ENCODE measurements around the gene NEK3. TPM values are rescaled to one million over a fixed set of nuclear protein-coding genes. Genes with fewer than 3 reads are reported as not detected.
"Not testable (repeated sequence)": the region's sequence is repeated elsewhere in the genome, so short reads cannot be mapped to it uniquely, and the experiment has no call there.

The NEK3 gene
- polyA plus RNA-seq, 1 experiment: 4.8 TPM

GRCh38 chr13:52169839-52170238 lies 10.4 kb upstream of the NEK3 start:
- Histone ChIP-seq H3K36me3 (ENCODE audit: control insufficient read depth, insufficient read depth, low read length) (0 out of 2 replicates have a peak, but pooled peaks cover 2% of the 10 kb centered on the region), H3K4me3 (ENCODE audit: low read depth, low read length) (no peak overlapping the region), H3K27me3 (ENCODE audit: control insufficient read depth, insufficient read depth, low read length) (no peaks in the 10 kb centered on the region)
- no peak for TF ChIP-seq CTCF (IDR thresholded peaks at IDR 0.05; ENCODE audit: insufficient read depth, low read depth, low read length)
- CTCF ChIA-PET: interaction anchor here (1.3 kb wide), 1 partner anchor 24 kb away, joined by 3 read pairs; no protein-coding TSS in a partner anchor
- POLR2A ChIA-PET: no interaction called here
- no peak for DNase-seq (ENCODE audit: low read depth)

DNA sequence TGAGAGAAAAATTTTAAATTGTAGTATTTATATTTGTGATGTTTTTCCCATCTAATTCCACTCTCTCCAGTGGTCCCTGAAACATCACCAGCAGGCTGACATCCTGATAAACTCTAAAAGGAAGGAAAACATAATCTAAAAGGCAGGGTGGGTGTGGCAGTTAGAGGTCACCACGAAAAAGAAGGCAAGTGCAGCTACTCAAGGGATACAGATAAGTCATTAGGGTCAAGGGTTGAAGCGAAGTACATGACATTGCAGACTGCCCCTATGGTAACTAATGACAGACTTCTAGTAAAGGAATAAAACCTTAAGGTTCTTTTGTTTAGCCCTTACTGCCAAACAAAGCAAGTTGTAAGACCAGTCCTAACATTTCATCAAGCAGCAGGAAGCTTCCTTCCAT lies 6.0 kb upstream of the NEK3 start:
- no peak for DNase-seq (ENCODE audit: low read depth)

GRCh38 chr13:52164989-52165388 lies 5.6 kb upstream of the NEK3 start:
- TF ChIP-seq CTCF (IDR thresholded peaks at IDR 0.05; ENCODE audit: insufficient read depth, low read depth, low read length): no peak
- Histone ChIP-seq H3K4me3 (ENCODE audit: low read depth, low read length) (no peak overlapping the region), H3K36me3 (ENCODE audit: control insufficient read depth, insufficient read depth, low read length) (0 out of 2 replicates have a peak, but pooled peaks cover 2% of the 10 kb centered on the region), H3K27me3 (ENCODE audit: control insufficient read depth, insufficient read depth, low read length) (no peaks in the 10 kb centered on the region)
- ChIA-PET POLR2A (no interaction called here), CTCF (interaction anchor here (1.1 kb wide), 1 partner anchor 10 kb away, joined by 3 read pairs; no protein-coding TSS in a partner anchor)
- DNase-seq (ENCODE audit: low read depth): no peak

More for the DNA sequence above, 6.0 kb upstream of the NEK3 start:
- TF ChIP-seq CTCF (IDR thresholded peaks at IDR 0.05; ENCODE audit: insufficient read depth, low read depth, low read length): no peak
- Histone ChIP-seq H3K4me3 (ENCODE audit: low read depth, low read length) (no peak overlapping the region), H3K36me3 (ENCODE audit: control insufficient read depth, insufficient read depth, low read length) (0 out of 2 replicates have a peak, but pooled peaks cover 2% of the 10 kb centered on the region), H3K27me3 (ENCODE audit: control insufficient read depth, insufficient read depth, low read length) (no peaks in the 10 kb centered on the region)
- ChIA-PET POLR2A (no interaction called here), CTCF (interaction anchor here (1.1 kb wide), 1 partner anchor 9 kb away, joined by 3 read pairs; no protein-coding TSS in a partner anchor)

- CTCF ChIA-PET: not testable (repeated sequence)
- POLR2A ChIA-PET: interaction anchor here (0.6 kb wide), 1 partner anchor 20 kb away, joined by 3 read pairs; no protein-coding TSS in a partner anchor
Measured at GRCh38 chr13:52163878-52164277, 4.5 kb upstream of the NEK3 start.

GRCh38 chr13:52162279-52163101 lies 3.1 kb upstream of the NEK3 start:
- Histone ChIP-seq H3K27me3 (ENCODE audit: control insufficient read depth, insufficient read depth, low read length) (no peaks in the 10 kb centered on the region), H3K36me3 (ENCODE audit: control insufficient read depth, insufficient read depth, low read length) (no peaks in the 10 kb centered on the region), H3K4me3 (ENCODE audit: low read depth, low read length) (no peak overlapping the region)
- TF ChIP-seq CTCF (IDR thresholded peaks at IDR 0.05; ENCODE audit: insufficient read depth, low read depth, low read length): no peak
- ChIA-PET CTCF (interaction anchor here (0.7 kb wide), 1 partner anchor 317 kb away, joined by 3 read pairs; no protein-coding TSS in a partner anchor), POLR2A (interaction anchor here (0.6 kb wide), 1 partner anchor 180 kb away, joined by 3 read pairs; no protein-coding TSS in a partner anchor)
- DNase-seq (ENCODE audit: low read depth): no peak

More at GRCh38 chr13:52163878-52164277, 4.5 kb upstream of the NEK3 start:
- H3K4me3 ChIP-seq (ENCODE audit: low read depth, low read length); H3K36me3 ChIP-seq (ENCODE audit: control insufficient read depth, insufficient read depth, low read length); H3K27me3 ChIP-seq (ENCODE audit: control insufficient read depth, insufficient read depth, low read length); DNase-seq (ENCODE audit: low read depth): not testable (repeated sequence)

All from BJ (cell line).